ENCODE results near the gene ERFL.
A peak's percentile ranks its signal among the peaks of the same experiment; 100 is the strongest.

GRCh38 chr19:41893899-41894298 is 34.4 kb downstream of the ERFL start:
- TF ChIP-seq CTCF (tag by site-specific recombination; IDR thresholded peaks at IDR 0.05): peak; percentile 95
- no peak for TF ChIP-seq ZNF48 (tag by site-specific recombination; IDR thresholded peaks at IDR 0.05)
- no peak for TF ChIP-seq SETDB1 (IDR thresholded peaks at IDR 0.05; ENCODE audit: insufficient read length, low read length)
- no peak for TF ChIP-seq YY1 (tag by site-specific recombination; IDR thresholded peaks at IDR 0.05)
- TF ChIP-seq ZNF76 (tag by site-specific recombination; IDR thresholded peaks at IDR 0.05; ENCODE audit: borderline replicate concordance, low read depth): no peak
- TF ChIP-seq ZNF785 (tag by site-specific recombination; IDR thresholded peaks at IDR 0.05): no peak
- TF ChIP-seq ZFP41 (tag by site-specific recombination; IDR thresholded peaks at IDR 0.05; ENCODE audit: borderline replicate concordance): no peak
- no peak for TF ChIP-seq ZNF37A (tag by site-specific recombination; IDR thresholded peaks at IDR 0.05)
- TF ChIP-seq ZNF792 (tag by site-specific recombination; IDR thresholded peaks at IDR 0.05): no peak
- TF ChIP-seq ZNF514 (tag by site-specific recombination; IDR thresholded peaks at IDR 0.05): no peak
- no peak for TF ChIP-seq ZNF830 (tag by site-specific recombination; IDR thresholded peaks at IDR 0.05; ENCODE audit: low read depth)
